Measurements from ENCODE around the gene ARHGAP23.
"Not testable (repeated sequence)": the region's sequence is repeated elsewhere in the genome, so short reads cannot be mapped to it uniquely, and the experiment has no call there.

ARHGAP23 gene

DNA sequence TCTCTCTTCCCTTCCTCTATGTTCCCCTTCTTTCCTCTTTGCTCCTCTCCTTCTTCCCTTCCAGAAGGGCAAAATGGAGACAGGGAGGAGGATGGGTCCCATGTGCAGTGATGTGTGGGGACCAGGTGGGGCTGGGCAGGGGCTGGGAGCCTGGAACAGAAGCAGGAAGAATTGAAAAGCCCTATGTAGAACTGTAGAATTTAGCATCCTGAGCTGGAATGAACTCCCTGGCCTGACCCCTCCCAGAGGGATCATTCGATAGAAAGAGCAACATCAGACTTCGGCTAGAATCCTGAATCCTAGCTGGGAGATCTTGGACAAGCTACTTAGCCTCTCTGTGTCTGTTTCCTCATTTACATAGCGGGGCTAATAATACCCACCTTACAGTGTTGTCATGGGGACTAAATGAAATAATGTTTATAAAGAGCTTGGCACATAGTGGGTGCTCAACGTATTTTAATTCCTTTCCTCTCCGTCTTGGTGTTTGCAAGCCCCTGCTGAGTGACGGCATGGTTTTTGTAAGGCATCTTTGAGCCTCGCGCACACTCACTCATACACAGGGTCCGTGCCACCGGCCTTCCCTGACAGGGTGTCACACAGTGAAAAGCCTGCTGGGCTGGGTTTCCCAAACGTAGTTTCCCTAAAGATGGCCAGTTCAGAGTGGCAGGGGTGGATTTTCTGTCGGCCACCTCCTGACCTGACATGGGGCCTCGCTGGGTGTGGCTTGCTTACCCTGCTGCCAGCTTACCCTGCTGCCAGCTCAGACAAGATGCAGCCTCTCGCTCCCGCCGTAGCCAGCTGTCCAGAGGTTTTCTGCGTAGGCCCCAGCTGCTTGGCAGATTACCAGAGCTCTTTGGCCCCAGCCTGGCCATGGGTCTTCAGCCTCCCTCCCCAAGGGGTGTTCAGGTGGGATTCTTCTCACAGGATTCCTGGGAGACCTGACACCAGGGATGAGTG is 6.1 kb upstream of the ARHGAP23 start:
- no peak for DNase-seq

DNA sequence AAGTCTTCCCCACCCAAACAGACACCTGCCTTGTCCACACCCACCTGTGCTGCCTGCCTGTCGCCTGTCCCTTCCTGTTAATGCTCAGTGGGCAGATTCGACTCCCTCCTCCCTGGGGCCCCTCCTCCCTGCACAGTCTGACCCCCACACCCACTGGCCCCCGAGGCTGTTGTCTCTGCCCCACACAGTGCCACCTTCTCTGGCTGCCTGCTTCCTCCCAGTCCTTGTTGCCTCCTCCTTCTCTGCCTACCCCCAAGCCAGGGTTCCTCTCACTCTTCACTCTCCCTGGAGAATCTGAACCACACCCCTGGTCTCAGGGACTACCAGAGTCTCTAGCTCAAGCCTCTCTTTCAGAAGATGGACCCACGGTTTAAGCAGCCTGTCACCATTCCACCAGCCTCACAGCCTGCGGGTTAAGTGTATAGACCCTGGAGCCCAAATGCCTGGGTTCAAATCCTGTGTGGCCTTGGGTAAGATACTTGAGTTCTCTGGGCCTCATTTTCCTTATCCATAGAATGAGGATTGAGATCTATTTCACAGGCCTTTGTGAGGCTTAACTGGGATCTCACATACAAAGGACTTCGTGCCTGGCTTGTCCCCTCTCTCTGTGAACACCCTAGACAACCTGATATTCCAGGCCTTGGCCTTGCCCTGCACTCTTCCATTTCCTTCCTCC is 3.8 kb upstream of the ARHGAP23 start:
- DNase-seq: no peak

DNA sequence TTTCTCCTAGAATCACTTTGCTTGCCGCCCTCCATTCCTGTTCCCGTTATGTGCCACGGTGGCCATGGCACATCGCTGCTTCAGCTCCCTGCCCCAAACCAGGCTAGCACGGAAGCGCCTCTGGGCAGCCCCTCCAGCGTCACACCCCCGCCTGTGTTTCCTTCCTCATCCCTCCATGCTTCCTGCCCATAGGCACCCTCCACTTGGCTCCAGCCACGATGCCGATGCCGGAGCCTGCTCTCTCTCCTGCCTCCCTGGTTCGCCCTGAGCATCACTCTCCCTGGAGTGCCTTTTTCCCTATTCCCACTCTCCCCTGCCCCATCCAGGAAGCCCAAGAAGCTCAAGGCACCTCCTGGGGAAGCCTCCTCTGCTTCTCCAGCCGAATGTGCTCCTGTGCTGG is 3.2 kb upstream of the ARHGAP23 start:
- no peak for DNase-seq

DNA sequence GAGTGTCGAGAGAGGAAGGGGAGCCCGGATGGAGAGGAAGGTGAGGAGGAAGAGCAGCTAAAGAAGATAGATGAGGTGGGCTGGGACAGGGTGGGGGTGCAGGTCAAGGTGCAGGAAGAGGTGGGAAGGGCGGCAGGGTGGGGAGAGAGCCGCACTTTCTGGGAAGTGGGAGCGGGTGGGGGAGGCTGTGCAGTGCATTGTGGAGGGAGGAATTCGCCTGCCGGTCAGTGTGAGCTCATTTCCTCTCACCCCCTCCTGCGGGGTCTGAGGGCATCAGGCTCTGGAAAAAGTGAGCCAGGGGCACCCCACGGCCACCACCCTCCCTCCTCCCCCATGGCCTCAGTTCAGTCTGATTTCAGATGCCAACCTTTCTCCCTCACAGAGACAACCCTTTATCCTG is 2.5 kb upstream of the ARHGAP23 start:
- DNase-seq: no peak

DNA sequence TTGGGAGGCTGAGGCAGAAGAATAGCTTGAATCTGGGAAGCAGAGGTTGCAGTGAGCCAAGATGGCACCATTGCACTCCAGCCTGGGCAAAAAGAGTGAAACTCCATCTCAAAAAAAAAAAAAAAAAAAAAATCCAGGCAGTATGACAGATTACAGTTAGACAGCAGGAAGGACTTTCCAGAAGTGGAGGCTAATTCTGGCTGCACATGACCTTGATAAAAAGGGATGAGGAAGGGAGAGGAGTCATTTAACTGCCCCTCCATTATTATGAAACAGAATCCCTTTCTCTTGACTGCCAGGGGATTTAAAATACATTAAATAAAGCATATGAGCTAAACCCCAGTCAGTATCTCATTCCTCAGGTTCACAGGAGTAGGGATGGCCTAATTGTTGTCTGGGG is 1.8 kb upstream of the ARHGAP23 start:
- no peak for DNase-seq

DNA sequence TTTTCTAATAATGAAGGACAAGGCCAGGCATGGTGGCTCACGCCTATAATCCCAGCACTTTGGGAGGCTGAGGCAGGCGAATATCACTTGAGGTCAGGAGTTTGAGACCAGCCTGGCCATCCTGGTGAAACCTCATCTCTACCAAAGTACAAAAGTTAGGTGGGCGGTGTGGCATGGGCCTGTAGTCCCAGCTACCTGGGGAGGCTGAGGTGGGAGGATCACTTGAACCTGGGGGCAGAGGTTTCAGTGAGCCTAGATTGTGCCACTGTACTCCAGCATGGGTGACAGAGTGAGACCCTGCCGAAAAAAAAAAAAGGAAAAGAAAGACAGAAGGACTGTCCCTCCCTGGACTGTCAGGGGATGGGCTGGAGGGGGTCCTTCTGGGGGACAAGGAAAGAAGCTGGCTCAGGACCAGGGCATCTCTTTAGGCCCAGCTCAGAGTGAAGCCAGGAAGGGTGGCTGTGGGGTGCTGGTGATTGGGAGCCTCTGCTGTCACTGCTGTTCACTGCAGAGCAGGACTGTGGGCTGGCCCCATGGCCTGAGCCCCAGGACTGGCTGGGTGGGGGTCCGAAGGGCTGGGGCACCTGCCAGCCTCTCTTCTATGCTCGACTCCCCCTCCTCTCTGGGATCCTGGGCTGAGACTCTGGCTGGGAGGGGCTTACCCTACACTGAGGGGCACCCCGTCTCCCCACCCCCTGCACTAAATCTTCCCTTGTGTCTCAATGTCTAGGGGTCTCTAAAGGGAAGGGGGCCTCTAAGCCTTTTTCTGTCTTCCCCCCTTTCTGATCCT is 909 bp upstream of the ARHGAP23 start:
- no peak for DNase-seq

DNA sequence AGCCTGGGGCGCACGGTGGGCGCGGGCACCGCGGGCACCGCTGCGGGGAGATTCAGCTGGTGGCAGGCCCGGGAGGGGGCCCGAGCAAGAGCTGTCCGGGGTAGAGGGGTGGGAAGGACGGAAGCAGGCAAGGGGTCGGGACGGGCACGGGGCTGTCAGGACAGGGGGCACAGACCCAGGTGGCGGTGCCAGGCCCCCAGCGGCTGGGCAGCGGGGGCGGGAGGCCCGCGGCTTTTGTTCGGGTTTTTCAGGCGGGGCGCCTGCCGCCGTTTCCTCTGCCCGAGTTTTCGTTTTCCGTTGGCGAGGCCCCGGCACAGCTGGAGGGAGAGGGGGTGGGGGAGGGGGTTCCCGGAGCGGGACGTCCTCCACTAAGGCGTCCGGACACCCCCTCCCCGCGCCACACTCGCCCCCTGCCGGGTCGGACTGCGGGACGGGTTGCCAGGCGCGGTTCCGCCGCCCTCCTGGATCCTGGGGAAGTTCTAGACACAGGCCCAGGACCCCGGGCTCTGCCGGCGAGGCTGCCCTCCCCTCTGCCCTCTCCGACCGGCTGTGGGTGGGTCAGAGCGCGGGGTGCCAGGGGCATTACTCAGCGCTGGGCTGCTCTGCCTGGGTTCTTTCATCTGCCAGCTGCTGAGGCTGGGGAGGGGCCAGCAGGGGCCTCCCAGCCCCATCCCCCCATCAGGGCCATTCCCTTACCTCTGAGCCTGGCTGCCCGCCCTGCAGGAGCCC is 543 bp downstream of the ARHGAP23 start:
- peak; percentile 81 for DNase-seq

DNA sequence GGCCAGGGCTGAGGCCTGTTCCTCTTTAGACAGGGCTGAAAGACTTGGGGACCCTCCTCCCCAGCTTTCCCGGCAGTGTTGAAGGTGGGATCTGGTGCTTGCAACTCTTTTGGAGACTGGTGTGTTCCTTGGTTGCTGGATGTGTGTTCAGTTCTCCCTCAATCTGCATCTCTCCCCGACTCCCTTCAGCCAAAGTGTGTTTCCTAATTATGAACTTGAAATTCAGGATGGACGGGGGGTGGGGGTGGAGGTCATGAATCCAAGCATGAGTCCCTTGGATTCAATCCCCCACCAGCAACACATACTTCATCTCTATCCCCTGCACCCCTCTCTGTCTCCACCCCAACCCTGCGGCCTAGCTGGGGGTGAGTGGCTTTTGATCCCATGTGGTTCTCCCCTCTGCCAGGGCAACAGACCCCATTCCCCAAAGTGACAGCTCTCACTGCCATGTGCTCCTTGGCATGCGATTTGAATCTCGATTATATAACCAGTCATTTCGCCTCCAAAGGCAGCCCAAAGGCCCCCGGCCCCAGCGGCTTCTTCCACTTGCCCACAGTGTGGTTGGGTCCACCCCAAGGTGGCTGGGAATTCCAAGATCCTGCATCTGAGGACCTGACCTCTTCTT is 1.3 kb downstream of the ARHGAP23 start:
- no peak for DNase-seq

DNA sequence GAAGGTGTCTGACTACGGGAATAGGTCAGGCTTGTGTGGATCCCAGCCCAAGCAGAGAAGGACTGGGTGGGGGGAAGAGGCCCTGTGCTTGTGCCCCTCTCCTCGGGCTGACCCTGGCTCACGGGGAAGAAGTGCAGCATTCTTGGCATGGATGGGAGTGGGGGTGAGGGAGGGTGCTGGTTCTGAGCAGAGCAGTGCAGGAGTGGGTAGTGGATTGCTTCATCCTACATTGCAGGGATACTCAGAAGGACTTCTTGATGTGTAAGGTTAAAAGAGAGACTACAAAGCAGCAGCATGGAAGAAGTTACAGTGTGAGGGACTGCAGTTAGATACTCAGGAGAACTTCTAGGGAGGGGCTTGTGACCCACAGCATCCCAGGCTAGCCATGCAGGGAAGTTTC is 2.1 kb downstream of the ARHGAP23 start:
- DNase-seq: no peak

DNA sequence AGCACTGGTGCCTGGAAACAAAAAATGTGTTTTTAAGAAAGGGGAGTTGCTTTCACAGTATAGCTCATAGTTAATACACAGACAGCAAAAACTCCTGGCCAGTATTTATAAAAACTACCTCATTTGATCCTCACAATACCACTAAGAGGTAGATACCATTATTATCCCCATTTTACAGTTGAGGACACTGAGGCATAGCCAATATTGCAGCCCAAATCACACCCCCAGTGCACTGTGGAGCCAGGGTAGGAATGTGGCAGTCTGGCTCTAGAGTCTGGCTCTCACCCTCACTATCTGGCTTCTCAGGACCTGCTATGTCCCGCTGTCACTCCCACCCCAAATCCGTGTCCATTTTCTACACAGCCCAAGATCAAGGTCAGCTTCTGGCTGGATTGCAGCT is 2.6 kb downstream of the ARHGAP23 start:
- DNase-seq: no peak

DNA sequence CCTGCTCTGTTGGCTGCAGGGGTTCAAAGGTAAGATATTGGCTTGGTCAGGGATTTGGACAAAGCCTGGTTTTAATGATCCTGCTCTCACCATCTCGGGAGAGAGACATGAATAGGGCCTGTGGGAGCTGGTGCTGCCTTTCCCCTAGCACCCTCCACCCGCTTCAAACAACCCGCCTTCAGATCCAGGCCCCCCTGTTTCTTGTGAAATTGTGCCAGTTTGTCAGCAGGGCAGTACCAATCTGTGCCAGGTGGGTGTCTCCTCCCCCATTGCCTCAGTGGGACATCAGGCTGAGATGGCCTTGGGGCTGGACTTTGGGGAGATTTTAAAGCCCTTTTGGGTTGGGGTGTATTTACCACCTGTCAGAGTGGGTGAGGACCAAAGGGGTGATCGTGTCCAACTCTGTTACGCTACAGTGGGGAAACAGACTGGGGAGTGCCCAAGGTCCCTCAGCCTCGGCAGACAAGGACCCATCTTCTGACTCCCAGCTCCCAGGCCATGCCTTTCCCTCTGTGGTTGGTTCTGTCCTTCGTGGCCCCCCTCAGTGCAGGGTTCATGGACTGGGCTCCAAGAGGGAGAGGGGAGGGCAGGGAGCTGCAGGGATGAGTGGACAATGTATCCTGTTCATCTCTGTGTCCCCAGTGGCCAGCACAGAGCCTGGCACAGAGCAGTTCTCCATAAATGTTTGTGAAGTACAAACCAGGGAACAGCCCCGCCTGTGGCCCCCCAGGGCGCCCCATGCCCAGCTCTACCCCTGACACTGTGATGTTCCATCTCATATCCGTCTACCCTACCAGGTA is 3.3 kb downstream of the ARHGAP23 start:
- DNase-seq: no peak

DNA sequence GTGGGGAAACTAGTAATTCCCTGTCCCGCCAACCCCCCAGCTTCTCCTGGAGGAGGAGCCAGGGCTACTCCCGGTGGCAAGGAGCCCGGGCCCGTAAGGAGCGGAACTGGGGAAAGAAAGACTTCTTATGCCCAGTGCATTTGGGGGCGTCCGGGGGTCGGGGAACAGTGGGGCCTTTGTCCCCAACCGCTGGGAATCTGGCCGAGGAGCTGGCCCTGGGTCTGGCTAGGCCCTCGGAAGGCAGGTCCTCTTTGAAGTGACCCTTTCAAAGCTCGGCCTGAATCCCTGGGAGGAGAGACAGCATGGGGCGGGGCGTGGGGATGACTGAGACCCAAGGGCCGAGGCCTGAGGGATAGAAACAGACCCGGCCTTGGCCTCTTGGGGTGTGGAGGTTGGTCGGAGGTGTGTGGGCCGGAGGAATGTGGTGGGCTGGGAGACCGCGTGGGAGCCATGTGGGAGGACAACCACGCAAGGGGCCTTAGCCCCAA is 6.0 kb downstream of the ARHGAP23 start:
- no peak for DNase-seq

DNA sequence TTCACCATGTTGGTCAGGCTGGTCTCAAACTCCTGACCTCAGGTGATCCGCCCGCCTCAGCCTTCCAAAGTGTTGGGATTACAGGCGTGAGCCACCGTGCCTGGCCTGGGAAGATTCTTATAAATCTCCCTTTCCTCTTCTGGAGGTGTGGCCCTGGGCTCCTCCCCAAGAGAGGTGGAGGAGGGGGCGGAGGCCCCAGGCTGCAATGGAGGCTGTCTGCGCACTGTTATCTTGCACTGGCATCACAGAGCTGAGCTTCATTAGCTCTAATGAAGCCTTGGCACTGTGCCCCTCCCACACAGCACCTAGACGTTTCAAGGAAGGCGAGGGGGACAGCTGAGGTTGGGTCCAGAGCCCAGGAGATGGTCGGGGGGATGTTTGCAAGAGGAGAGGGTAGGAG is 7.5 kb downstream of the ARHGAP23 start:
- no peak for DNase-seq

DNA sequence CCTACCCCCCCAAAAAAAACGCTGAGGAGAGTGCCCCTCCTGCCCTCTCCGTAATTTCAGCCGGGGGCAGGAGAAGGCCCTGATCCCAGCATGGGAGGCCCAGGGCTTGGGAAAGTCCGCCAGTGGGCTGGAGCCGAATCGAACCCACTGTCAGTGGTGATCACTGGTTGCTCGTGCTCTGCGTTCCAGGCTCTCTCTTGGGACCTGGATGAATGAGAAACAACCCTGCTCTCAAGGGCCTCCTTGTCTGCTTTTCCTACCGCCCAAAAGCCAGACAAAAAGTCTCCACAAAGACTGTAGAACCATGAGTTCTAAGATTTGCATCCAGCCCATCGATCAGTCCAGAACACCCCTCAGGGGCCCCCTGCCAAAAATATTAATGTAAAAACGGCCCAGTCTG is 8.1 kb downstream of the ARHGAP23 start:
- DNase-seq: no peak

DNA sequence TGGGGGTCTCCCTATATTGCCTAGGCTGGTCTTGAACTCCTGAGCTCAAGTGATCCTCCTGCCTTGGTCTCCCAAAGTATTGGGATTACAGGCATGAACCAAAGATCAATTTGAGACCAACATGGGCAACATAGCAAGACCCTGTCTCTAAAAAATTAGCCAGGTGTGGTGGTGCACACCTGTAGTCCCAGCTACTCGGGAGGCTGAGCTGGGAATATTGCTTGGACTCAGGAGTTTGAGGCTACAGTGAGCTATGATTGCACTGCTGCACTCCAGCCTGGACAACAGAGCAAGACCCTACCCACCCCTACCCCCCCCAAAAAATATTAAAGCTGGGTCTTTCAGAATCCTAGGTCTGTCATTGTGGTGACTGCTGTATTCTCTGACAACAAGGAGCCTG is 9.0 kb downstream of the ARHGAP23 start:
- DNase-seq: not testable (repeated sequence)

DNA sequence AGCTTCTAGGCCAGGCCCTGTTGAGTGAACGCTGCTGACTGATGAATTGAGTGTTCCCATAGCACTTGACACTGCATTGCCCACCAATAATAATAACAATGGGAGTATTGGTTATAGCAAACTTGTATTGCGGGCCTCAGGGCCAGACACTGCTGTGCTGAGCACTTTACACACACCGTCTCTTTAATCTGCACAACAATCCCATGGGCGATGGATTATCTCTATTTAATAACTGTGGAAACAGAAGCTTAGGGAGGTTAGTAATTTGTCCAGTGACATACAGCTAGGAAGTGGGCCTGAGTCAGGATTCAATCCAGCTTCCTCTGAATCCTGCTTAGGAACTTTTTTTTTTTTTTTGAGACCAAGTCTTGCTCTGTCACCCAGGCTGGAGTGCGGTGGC is 11.2 kb downstream of the ARHGAP23 start:
- no peak for DNase-seq

DNA sequence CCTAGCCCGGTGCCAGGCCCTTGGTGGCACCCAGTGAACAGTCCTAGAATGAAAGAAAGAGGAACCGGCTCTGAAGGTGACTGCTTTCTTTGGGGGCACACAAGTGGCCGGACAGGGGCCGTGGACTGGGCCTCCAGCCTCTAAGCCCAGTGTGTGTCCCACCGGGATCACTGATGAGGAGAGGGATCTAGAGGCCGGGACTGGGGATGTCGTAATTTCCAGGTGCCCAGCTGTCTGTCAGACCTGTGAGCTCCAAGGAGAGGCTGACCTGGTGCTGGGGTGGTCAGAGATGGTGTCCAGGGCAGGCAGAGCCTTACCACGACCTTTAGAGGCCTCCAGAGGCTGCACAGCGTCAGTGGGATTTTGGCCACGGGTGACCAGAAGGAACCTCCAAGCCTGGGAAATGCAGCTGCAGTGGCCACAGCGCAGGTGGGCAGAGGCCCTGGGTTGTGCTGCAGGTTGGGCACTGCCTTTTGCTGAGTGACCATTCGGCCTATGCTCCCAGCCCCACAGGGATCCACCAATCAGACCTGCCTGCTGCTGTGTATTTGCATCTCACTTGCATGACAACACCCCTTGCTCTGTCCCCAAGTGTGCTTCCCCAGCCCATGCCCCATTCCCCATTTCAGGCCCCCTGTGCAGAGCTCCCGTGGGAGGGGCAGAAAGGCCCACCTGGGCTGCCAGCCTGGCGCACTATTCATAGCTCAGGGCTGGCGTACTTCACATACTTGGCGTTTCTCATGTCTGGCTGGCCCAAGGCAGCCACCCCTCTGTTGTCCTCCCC is 12.5 kb downstream of the ARHGAP23 start:
- no peak for DNase-seq

DNA sequence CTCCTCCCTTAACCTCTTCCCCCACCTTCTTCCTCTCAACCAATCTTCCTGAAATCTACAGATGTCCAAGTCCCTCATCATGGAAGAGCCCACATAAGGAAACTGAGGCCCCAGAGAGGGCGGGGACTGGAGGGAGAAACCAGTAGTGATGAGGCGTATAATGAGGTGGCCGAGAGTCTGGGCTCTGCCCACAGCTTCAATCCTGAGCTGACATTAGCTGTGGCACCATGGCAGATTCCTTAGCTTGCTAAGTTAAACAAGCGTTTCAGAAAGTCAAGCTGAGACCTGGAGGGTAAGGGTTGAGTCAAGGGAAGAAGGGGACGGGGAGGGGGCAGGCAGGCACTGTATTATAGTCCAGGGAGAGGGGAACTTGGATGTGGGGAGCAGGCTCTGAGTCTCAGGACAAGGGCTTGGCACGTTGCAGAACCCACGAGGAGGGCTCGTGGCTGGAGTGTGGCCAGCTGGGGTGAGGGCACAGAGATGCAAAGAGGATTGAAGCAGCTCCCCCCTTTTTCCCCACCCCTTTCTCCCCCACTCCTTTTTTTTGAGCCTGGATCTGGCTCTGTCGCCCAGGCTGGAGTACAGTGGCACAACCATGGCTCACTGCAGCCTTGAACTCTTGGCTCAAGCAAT is 13.3 kb downstream of the ARHGAP23 start:
- no peak for DNase-seq

DNA sequence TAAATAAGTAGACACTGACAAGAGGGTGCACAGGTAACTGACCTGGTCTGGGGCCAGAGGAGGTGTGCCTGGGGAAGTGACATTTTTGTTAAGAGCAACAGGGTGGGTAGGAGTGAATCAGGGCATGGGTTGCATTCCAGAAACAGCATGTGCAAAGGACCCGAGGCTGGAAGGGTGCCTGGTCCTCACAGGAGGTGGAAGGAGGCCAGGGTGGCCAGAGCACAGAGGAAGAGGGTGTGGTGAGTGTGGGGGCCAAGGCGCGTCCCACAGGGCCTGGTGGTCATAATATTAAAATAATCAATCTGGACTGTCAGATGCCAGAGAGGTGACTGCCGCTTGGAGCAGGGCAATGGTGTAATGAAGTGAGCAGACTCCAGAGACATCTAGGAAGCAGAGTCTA is 14.3 kb downstream of the ARHGAP23 start:
- DNase-seq: no peak

Data from femur (tissue), 1 donor.